ENCODE results near the gene NFKBIL1. TPM values are rescaled to one million over a fixed set of nuclear protein-coding genes. Genes with fewer than 3 reads are reported as not detected.

NFKBIL1 gene
- total RNA-seq, 1 experiment from 2014 or later, result 29.3 TPM

GRCh38 chr6:31531771-31532643, 15.4 kb upstream of the NFKBIL1 start:
- peaks cover 53% of the 10 kb centered on the region for H3K36me3 ChIP-seq
- no peaks in the 10 kb centered on the region for H3K27me3 ChIP-seq
- H3K9me3 ChIP-seq, result no peaks in the 10 kb centered on the region
- DNase-seq, result no peak
- H3K4me3 ChIP-seq, result no peak overlapping the region

- no peaks in the 10 kb centered on the region for H3K27me3 ChIP-seq
- no peak for DNase-seq
- H3K4me3 ChIP-seq, result no peak overlapping the region
- H3K36me3 ChIP-seq, result peaks cover 60% of the 10 kb centered on the region
- H3K9me3 ChIP-seq, result no peaks in the 10 kb centered on the region
Measured at GRCh38 chr6:31532644-31533454, 14.6 kb upstream of the NFKBIL1 start.

- Histone ChIP-seq H3K9me3 (no peaks in the 10 kb centered on the region), H3K27me3 (no peaks in the 10 kb centered on the region), H3K36me3 (peaks cover 66% of the 10 kb centered on the region), H3K4me3 (no peak overlapping the region)
- DNase-seq, result no peak
Measured at GRCh38 chr6:31533455-31533841, 14.0 kb upstream of the NFKBIL1 start.

GRCh38 chr6:31534011-31534410, 13.4 kb upstream of the NFKBIL1 start:
- H3K4me3 ChIP-seq, result no peak overlapping the region
- H3K36me3 ChIP-seq, result peaks cover 72% of the 10 kb centered on the region
- no peak for DNase-seq
- no peaks in the 10 kb centered on the region for H3K9me3 ChIP-seq
- no peaks in the 10 kb centered on the region for H3K27me3 ChIP-seq

- no peaks in the 10 kb centered on the region for H3K27me3 ChIP-seq
- peaks cover 77% of the 10 kb centered on the region for H3K36me3 ChIP-seq
- no peak for DNase-seq
- no peak overlapping the region for H3K4me3 ChIP-seq
- H3K9me3 ChIP-seq, result no peaks in the 10 kb centered on the region
Measured at GRCh38 chr6:31534521-31535040, 12.8 kb upstream of the NFKBIL1 start.

GRCh38 chr6:31535538-31536324, 11.7 kb upstream of the NFKBIL1 start:
- no peak for DNase-seq
- H3K27me3 ChIP-seq, result no peaks in the 10 kb centered on the region
- H3K4me3 ChIP-seq, result no peak overlapping the region
- no peaks in the 10 kb centered on the region for H3K9me3 ChIP-seq
- peaks cover 86% of the 10 kb centered on the region for H3K36me3 ChIP-seq

- no peak for DNase-seq
- Histone ChIP-seq H3K36me3 (peaks cover 74% of the 10 kb centered on the region), H3K4me3 (peak overlapping the region; percentile 89; the same call in 1 of the 2 replicates), H3K27me3 (no peaks in the 10 kb centered on the region), H3K9me3 (no peaks in the 10 kb centered on the region)
Measured at GRCh38 chr6:31538805-31539400, 8.5 kb upstream of the NFKBIL1 start.

GRCh38 chr6:31540640-31541039, 6.8 kb upstream of the NFKBIL1 start:
- H3K9me3 ChIP-seq, result no peaks in the 10 kb centered on the region
- H3K27me3 ChIP-seq, result no peaks in the 10 kb centered on the region
- peak overlapping the region; percentile 89 for H3K4me3 ChIP-seq
- H3K36me3 ChIP-seq, result peaks cover 57% of the 10 kb centered on the region
- no peak for DNase-seq

GRCh38 chr6:31541059-31541657, 6.2 kb upstream of the NFKBIL1 start:
- no peaks in the 10 kb centered on the region for H3K9me3 ChIP-seq
- peak; percentile 24 for DNase-seq
- H3K36me3 ChIP-seq, result peaks cover 52% of the 10 kb centered on the region
- no peaks in the 10 kb centered on the region for H3K27me3 ChIP-seq
- H3K4me3 ChIP-seq, result peak overlapping the region; percentile 89

GRCh38 chr6:31541658-31542521, 5.5 kb upstream of the NFKBIL1 start, which contains the start of gene DDX39B:
Gene DDX39B (minus strand): TSS chr6:31542003. CDS start chr6:31540532, 1,471 bp downstream.
- DNase-seq, result peak; percentile 92
- Histone ChIP-seq H3K27me3 (no peaks in the 10 kb centered on the region), H3K9me3 (no peaks in the 10 kb centered on the region)

GRCh38 chr6:31543639-31544038, 3.8 kb upstream of the NFKBIL1 start:
- Histone ChIP-seq H3K9me3 (no peaks in the 10 kb centered on the region), H3K27me3 (no peaks in the 10 kb centered on the region), H3K4me3 (no peak overlapping the region), H3K36me3 (peaks cover 28% of the 10 kb centered on the region)
- DNase-seq, result no peak

More at GRCh38 chr6:31541658-31542521, 5.5 kb upstream of the NFKBIL1 start, which contains the start of gene DDX39B:
- peak within 1 kb of the TSS; percentile 89 for H3K4me3 ChIP-seq
- peaks cover 44% of the 10 kb centered on the region for H3K36me3 ChIP-seq

- H3K36me3 ChIP-seq, result peaks cover 21% of the 10 kb centered on the region
- DNase-seq, result no peak
- H3K4me3 ChIP-seq, result no peak overlapping the region
- H3K27me3 ChIP-seq, result no peaks in the 10 kb centered on the region
- H3K9me3 ChIP-seq, result no peaks in the 10 kb centered on the region
Measured at GRCh38 chr6:31544676-31545075, 2.7 kb upstream of the NFKBIL1 start.

GRCh38 chr6:31545291-31545690, 2.1 kb upstream of the NFKBIL1 start:
- no peak for DNase-seq
- peaks cover 15% of the 10 kb centered on the region for H3K36me3 ChIP-seq
- no peaks in the 10 kb centered on the region for H3K27me3 ChIP-seq
- no peaks in the 10 kb centered on the region for H3K9me3 ChIP-seq
- no peak overlapping the region for H3K4me3 ChIP-seq

- Histone ChIP-seq H3K4me3 (peak within 1 kb of the TSS; percentile 61), H3K36me3 (peaks cover 8% of the 10 kb centered on the region; the same call in 1 of the 2 replicates), H3K9me3 (no peaks in the 10 kb centered on the region), H3K27me3 (no peaks in the 10 kb centered on the region)
- peak; percentile 84 for DNase-seq
Measured at GRCh38 chr6:31546339-31546957, 960 bp upstream of the NFKBIL1 start, which contains the start of gene ATP6V1G2. Gene ATP6V1G2 (minus strand): TSS chr6:31546608. CDS start chr6:31546559, 49 bp downstream.

Data from MG63 (cell line).